Peyer's patch (tissue), 4 donors: Measurements from ENCODE around the gene IFNK. TPM values are rescaled to one million over a fixed set of nuclear protein-coding genes. Genes with fewer than 3 reads are reported as not detected.
A peak's percentile ranks its signal among the peaks of the same experiment; 100 is the strongest.
"Not testable (repeated sequence)": the region's sequence is repeated elsewhere in the genome, so short reads cannot be mapped to it uniquely, and the experiment has no call there.

Experiments used
- DNase-seq, 3 donors: peaks; one replicate each; pipeline ENCODE4 v3.0.0-alpha.2; 2017 to 2019
- H3K27ac ChIP-seq, 4 donors: fragments of 200-600 bp; sonication (generic); one replicate each; pipeline ENCODE4 v1.5.1; 2016 to 2019
- H3K27me3 ChIP-seq, 2 donors: fragments of 200-600 bp; sonication (generic); one replicate each; pipeline ENCODE4 v1.5.1; 2019
- H3K36me3 ChIP-seq, 3 donors: fragments of 200-600 bp; sonication (generic); one replicate each; pipeline ENCODE4 v1.5.1; 2016 to 2019
- H3K4me1 ChIP-seq, 4 donors: fragments of 200-600 bp; sonication (generic); one replicate each; pipeline ENCODE4 v1.5.1; 2016 to 2019
- H3K4me3 ChIP-seq, 4 donors: fragments of 200-600 bp; sonication (generic); 1 replicate in 3 of 4; 2 replicates in 1 of 4; pipeline ENCODE4 v1.5.1; 2016 to 2019; ENCODE audit warnings: mild to moderate bottlenecking in 1 of 4
- H3K9me3 ChIP-seq, 4 donors: fragments of 200-600 bp; sonication (generic); one replicate each; pipeline ENCODE4 v1.5.1; 2016 to 2019; ENCODE audit warnings: mild to moderate bottlenecking in 1 of 4
- POLR2A ChIP-seq, 2 donors: fragments of 450-650 bp; IDR thresholded peaks; one replicate each; pipeline ENCODE4 v1.5.1; 2017; ENCODE audit warnings: antibody characterized with exemption in 2 of 2, mild to moderate bottlenecking in 2 of 2, moderate library complexity in 2 of 2
- total RNA-seq, 4 donors: library from RNA; depleted of rRNA; stranded (reverse); fragments of >200 nt; gene quantifications; one replicate each; pipeline ENCODE4 v1.1.0, GENCODE V29; 2016
- TF ChIP-seq, protein P1 (sequence below), 6 experiments: fragments of 450-650 bp in 4 of 6; fragments of 200-600 bp in 2 of 6; sonication (generic) in 1 of 6; IDR thresholded peaks; one replicate each; pipeline ENCODE4 v1.5.1; 2017 to 2019; ENCODE audit warnings: antibody characterized with exemption in 6 of 6, mild to moderate bottlenecking in 3 of 6, moderate library complexity in 1 of 6

IFNK gene
- total RNA-seq, 4 donors from 2014 or later, result not detected

GRCh38 chr9:27489087-27489876, 34.8 kb upstream of the IFNK start:
- Histone ChIP-seq H3K4me1 (peaks cover 0 to 9% (median 6%) of the 10 kb centered on the region in 4 donors), H3K27me3 (no peaks in the 10 kb centered on the region), H3K27ac (peak overlapping the region in 1 of 4 donors; percentile 6), H3K9me3 (no peaks in the 10 kb centered on the region), H3K36me3 (no peaks in the 10 kb centered on the region), H3K4me3 (no peak overlapping the region)
- no peak for DNase-seq
- TF ChIP-seq, protein P1, sequence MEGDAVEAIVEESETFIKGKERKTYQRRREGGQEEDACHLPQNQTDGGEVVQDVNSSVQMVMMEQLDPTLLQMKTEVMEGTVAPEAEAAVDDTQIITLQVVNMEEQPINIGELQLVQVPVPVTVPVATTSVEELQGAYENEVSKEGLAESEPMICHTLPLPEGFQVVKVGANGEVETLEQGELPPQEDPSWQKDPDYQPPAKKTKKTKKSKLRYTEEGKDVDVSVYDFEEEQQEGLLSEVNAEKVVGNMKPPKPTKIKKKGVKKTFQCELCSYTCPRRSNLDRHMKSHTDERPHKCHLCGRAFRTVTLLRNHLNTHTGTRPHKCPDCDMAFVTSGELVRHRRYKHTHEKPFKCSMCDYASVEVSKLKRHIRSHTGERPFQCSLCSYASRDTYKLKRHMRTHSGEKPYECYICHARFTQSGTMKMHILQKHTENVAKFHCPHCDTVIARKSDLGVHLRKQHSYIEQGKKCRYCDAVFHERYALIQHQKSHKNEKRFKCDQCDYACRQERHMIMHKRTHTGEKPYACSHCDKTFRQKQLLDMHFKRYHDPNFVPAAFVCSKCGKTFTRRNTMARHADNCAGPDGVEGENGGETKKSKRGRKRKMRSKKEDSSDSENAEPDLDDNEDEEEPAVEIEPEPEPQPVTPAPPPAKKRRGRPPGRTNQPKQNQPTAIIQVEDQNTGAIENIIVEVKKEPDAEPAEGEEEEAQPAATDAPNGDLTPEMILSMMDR (IDR thresholded peaks at IDR 0.05), result no peak
- no peak for TF ChIP-seq POLR2A (IDR thresholded peaks at IDR 0.05)

GRCh38 chr9:27491154-27491553, 32.9 kb upstream of the IFNK start:
- TF ChIP-seq POLR2A (IDR thresholded peaks at IDR 0.05), result no peak
- peaks cover 0 to 9% (median 2%) of the 10 kb centered on the region in 4 donors for H3K4me1 ChIP-seq
- peak in 1 of 3 donors; percentile 39 for DNase-seq
- no peaks in the 10 kb centered on the region for H3K9me3 ChIP-seq
- no peak overlapping the region for H3K4me3 ChIP-seq
- H3K27me3 ChIP-seq, result no peaks in the 10 kb centered on the region
- H3K27ac ChIP-seq, result no peak overlapping the region
- no peaks in the 10 kb centered on the region for H3K36me3 ChIP-seq

- DNase-seq, result no peak
- Histone ChIP-seq H3K9me3 (no peaks in the 10 kb centered on the region), H3K27ac (no peak overlapping the region), H3K4me1 (no peaks in the 10 kb centered on the region), H3K4me3 (no peak overlapping the region), H3K36me3 (no peaks in the 10 kb centered on the region), H3K27me3 (no peaks in the 10 kb centered on the region)
- TF ChIP-seq, protein P1 (IDR thresholded peaks at IDR 0.05), result no peak
- TF ChIP-seq POLR2A (IDR thresholded peaks at IDR 0.05), result no peak
Observed at GRCh38 chr9:27495480-27496134, 28.5 kb upstream of the IFNK start.

- TF ChIP-seq POLR2A (IDR thresholded peaks at IDR 0.05), result no peak
- TF ChIP-seq, protein P1 (IDR thresholded peaks at IDR 0.05), result no peak
Observed at GRCh38 chr9:27496135-27496504, 28.0 kb upstream of the IFNK start.

GRCh38 chr9:27497883-27498417, 26.1 kb upstream of the IFNK start:
- TF ChIP-seq POLR2A (IDR thresholded peaks at IDR 0.05), result no peak
- TF ChIP-seq, protein P1 (IDR thresholded peaks at IDR 0.05), result no peak
- H3K4me3 ChIP-seq, result no peak overlapping the region
- H3K27me3 ChIP-seq, result no peaks in the 10 kb centered on the region
- no peaks in the 10 kb centered on the region for H3K4me1 ChIP-seq
- H3K9me3 ChIP-seq, result no peaks in the 10 kb centered on the region
- H3K36me3 ChIP-seq, result no peaks in the 10 kb centered on the region
- DNase-seq, result no peak
- no peak overlapping the region for H3K27ac ChIP-seq

More at GRCh38 chr9:27496135-27496504, 28.0 kb upstream of the IFNK start:
- Histone ChIP-seq H3K27me3 (no peaks in the 10 kb centered on the region), H3K4me1 (no peaks in the 10 kb centered on the region), H3K36me3 (no peaks in the 10 kb centered on the region), H3K27ac (no peak overlapping the region), H3K4me3 (no peak overlapping the region), H3K9me3 (no peaks in the 10 kb centered on the region)
- no peak for DNase-seq

GRCh38 chr9:27499451-27499850, 24.6 kb upstream of the IFNK start:
- no peaks in the 10 kb centered on the region for H3K36me3 ChIP-seq
- no peaks in the 10 kb centered on the region for H3K4me1 ChIP-seq
- H3K9me3 ChIP-seq, result no peaks in the 10 kb centered on the region
- no peak for TF ChIP-seq POLR2A (IDR thresholded peaks at IDR 0.05)
- TF ChIP-seq, protein P1 (IDR thresholded peaks at IDR 0.05), result no peak
- H3K27me3 ChIP-seq, result no peaks in the 10 kb centered on the region
- no peak overlapping the region for H3K27ac ChIP-seq
- no peak overlapping the region for H3K4me3 ChIP-seq
- no peak for DNase-seq

DNA sequence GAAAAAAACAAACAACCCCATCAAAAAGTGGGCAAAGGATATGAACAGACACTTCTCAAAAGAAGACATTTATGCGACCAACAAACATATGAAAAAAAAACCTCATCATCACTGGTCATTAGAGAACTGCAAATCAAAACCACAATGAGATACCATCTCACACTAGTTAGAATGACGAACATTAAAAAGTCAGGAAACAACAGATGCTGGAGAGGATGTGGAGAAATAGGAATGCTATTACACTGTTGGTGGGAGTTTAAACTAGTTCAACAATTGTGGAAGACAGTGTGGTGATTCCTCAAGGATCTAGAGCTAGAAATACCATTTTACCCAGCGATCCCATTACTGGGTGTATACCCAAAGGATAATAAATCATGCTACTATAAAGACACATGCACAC, 23.2 kb upstream of the IFNK start:
- H3K27ac ChIP-seq, H3K27me3 ChIP-seq, H3K9me3 ChIP-seq, DNase-seq, H3K4me1 ChIP-seq, H3K4me3 ChIP-seq, H3K36me3 ChIP-seq: not testable (repeated sequence)
